ENCODE measurements around the gene TTF2.
"Not testable (repeated sequence)": the region's sequence is repeated elsewhere in the genome, so short reads cannot be mapped to it uniquely, and the experiment has no call there.

Gene TTF2

DNA sequence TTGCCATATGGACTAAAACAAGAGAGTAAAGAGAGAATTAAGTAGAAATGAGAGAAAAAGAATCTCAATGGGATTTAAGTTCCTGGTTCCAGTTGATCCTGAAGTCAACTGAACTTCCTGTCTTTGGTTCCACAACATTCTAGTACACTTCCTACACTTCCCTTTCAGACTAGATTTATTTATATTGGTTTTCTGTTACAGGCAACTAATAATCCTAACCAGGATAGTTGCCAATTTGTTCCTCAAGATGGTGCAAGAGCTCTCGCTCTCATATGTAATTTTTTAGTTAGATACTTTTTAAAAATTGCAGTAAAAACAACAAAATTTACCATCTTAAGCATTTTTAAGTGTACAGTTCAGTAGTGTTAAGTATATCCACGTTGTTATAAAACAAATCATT, 90.2 kb downstream of the TTF2 start:
- TF ChIP-seq, protein P1, sequence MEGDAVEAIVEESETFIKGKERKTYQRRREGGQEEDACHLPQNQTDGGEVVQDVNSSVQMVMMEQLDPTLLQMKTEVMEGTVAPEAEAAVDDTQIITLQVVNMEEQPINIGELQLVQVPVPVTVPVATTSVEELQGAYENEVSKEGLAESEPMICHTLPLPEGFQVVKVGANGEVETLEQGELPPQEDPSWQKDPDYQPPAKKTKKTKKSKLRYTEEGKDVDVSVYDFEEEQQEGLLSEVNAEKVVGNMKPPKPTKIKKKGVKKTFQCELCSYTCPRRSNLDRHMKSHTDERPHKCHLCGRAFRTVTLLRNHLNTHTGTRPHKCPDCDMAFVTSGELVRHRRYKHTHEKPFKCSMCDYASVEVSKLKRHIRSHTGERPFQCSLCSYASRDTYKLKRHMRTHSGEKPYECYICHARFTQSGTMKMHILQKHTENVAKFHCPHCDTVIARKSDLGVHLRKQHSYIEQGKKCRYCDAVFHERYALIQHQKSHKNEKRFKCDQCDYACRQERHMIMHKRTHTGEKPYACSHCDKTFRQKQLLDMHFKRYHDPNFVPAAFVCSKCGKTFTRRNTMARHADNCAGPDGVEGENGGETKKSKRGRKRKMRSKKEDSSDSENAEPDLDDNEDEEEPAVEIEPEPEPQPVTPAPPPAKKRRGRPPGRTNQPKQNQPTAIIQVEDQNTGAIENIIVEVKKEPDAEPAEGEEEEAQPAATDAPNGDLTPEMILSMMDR (IDR thresholded peaks at IDR 0.05; ENCODE audit: low read depth, low read length) = no peak
- H3K4me3 ChIP-seq (ENCODE audit: low read depth, low read length) = no peak overlapping the region

- not testable (repeated sequence) for H3K4me3 ChIP-seq (ENCODE audit: low read depth, low read length)
Observed at GRCh38 chr1:117151305-117151704, 91.2 kb downstream of the TTF2 start.
